ENCODE data around the gene EPHB1.

Gene EPHB1

GRCh38 chr3:134854254-134854653 lies 59.2 kb downstream of the EPHB1 start:
- no peak for DNase-seq

- DNase-seq: no peak
These were observed 62.3 kb downstream of the EPHB1 start for GRCh38 chr3:134857356-134857755.

GRCh38 chr3:134857776-134858362 lies 62.8 kb downstream of the EPHB1 start:
- DNase-seq: no peak

- peak; percentile 63 for DNase-seq
These were observed 63.5 kb downstream of the EPHB1 start for GRCh38 chr3:134858441-134859035.

GRCh38 chr3:134859341-134859740 lies 64.3 kb downstream of the EPHB1 start:
- no peak for DNase-seq

- peak; percentile 73 for DNase-seq
These were observed 65.1 kb downstream of the EPHB1 start for GRCh38 chr3:134860141-134860540.

GRCh38 chr3:134863915-134864314 lies 68.9 kb downstream of the EPHB1 start:
- no peak for DNase-seq

GRCh38 chr3:134864636-134865035 lies 69.6 kb downstream of the EPHB1 start:
- no peak for DNase-seq

GRCh38 chr3:134867277-134867676 lies 72.2 kb downstream of the EPHB1 start:
- DNase-seq: no peak

GRCh38 chr3:134869153-134869726 lies 74.2 kb downstream of the EPHB1 start:
- no peak for DNase-seq

GRCh38 chr3:134871818-134872217 lies 76.8 kb downstream of the EPHB1 start:
- DNase-seq: no peak

GRCh38 chr3:134872440-134873388 lies 77.7 kb downstream of the EPHB1 start:
- no peak for DNase-seq

- DNase-seq: no peak
These were observed 78.7 kb downstream of the EPHB1 start for GRCh38 chr3:134873789-134874188.

- DNase-seq: no peak
These were observed 79.8 kb downstream of the EPHB1 start for GRCh38 chr3:134874737-134875413.

GRCh38 chr3:134876836-134877235 lies 81.8 kb downstream of the EPHB1 start:
- DNase-seq: no peak

GRCh38 chr3:134877788-134878187 lies 82.7 kb downstream of the EPHB1 start:
- no peak for DNase-seq

- DNase-seq: no peak
These were observed 84.9 kb downstream of the EPHB1 start for GRCh38 chr3:134879990-134880389.

GRCh38 chr3:134880431-134880830 lies 85.4 kb downstream of the EPHB1 start:
- DNase-seq: no peak

GRCh38 chr3:134881305-134881704 lies 86.2 kb downstream of the EPHB1 start:
- no peak for DNase-seq

GRCh38 chr3:134883697-134884385 lies 88.8 kb downstream of the EPHB1 start:
- no peak for DNase-seq

GRCh38 chr3:134885877-134886621 lies 91.0 kb downstream of the EPHB1 start:
- no peak for DNase-seq

GRCh38 chr3:134886991-134887390 lies 91.9 kb downstream of the EPHB1 start:
- no peak for DNase-seq
